Gastroesophageal sphincter (tissue), 3 donors: ENCODE data around the gene CALML5.

Experiments used
- POLR2A ChIP-seq, 2 donors: fragments of 450-650 bp; IDR thresholded peaks; one replicate each; pipeline ENCODE4 v1.6.1; 2017; ENCODE audit warnings: antibody characterized with exemption in 2 of 2, mild to moderate bottlenecking in 2 of 2, moderate library complexity in 1 of 2
- POLR2AphosphoS5 ChIP-seq: sonication (generic); formaldehyde crosslinking; IDR thresholded peaks from one replicate; pipeline ENCODE4 v1.6.1; 2017; ENCODE audit warnings: antibody characterized with exemption
- TF ChIP-seq, protein P1 (sequence below), 4 experiments: fragments of 200-600 bp in 2 of 4; fragments of 450-650 bp in 2 of 4; sonication (generic) in 1 of 4; IDR thresholded peaks; one replicate each; pipeline ENCODE4 v1.5.1; 2017 to 2019; ENCODE audit warnings: antibody characterized with exemption in 4 of 4, mild to moderate bottlenecking in 2 of 4, moderate library complexity in 2 of 4

DNA sequence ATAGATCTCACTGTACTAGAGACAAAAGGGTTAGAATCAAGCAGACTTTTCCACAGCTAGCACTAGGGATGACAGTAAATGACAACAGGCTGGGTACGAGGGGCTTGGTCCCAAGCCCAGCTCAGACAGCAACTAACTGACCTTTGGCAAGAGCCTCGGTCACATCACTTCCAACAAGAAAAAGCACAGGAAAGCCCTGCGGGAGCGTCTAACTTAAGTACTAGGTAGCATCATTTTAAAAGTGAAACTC is 48.2 kb upstream of the CALML5 start:
- TF ChIP-seq, protein P1, sequence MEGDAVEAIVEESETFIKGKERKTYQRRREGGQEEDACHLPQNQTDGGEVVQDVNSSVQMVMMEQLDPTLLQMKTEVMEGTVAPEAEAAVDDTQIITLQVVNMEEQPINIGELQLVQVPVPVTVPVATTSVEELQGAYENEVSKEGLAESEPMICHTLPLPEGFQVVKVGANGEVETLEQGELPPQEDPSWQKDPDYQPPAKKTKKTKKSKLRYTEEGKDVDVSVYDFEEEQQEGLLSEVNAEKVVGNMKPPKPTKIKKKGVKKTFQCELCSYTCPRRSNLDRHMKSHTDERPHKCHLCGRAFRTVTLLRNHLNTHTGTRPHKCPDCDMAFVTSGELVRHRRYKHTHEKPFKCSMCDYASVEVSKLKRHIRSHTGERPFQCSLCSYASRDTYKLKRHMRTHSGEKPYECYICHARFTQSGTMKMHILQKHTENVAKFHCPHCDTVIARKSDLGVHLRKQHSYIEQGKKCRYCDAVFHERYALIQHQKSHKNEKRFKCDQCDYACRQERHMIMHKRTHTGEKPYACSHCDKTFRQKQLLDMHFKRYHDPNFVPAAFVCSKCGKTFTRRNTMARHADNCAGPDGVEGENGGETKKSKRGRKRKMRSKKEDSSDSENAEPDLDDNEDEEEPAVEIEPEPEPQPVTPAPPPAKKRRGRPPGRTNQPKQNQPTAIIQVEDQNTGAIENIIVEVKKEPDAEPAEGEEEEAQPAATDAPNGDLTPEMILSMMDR (IDR thresholded peaks at IDR 0.05), result no peak
- no peak for TF ChIP-seq POLR2AphosphoS5
- no peak for TF ChIP-seq POLR2A (IDR thresholded peaks at IDR 0.05)
